ENCODE results near the gene TRABD2B. TPM values are rescaled to one million over a fixed set of nuclear protein-coding genes. Genes with fewer than 3 reads are reported as not detected.

The TRABD2B gene
- total RNA-seq, 1 experiment from 2014 or later, result 2.0 TPM

- no peak for DNase-seq
- H3K4me3 ChIP-seq (ENCODE audit: insufficient read depth, low read depth, low read length), result no peak overlapping the region
- no peaks in the 10 kb centered on the region for H3K36me3 ChIP-seq (replicated peaks; ENCODE audit: control insufficient read depth, insufficient read depth, low read length)
- peaks cover 2% of the 10 kb centered on the region; the same call in 1 of the 2 replicates for H3K27me3 ChIP-seq (ENCODE audit: control insufficient read depth, insufficient read depth, low read length)
Observed at GRCh38 chr1:47895279-47896125, 101.7 kb downstream of the TRABD2B start.

- Histone ChIP-seq H3K4me3 (ENCODE audit: insufficient read depth, low read depth, low read length) (no peak overlapping the region), H3K36me3 (replicated peaks; ENCODE audit: control insufficient read depth, insufficient read depth, low read length) (no peaks in the 10 kb centered on the region), H3K27me3 (ENCODE audit: control insufficient read depth, insufficient read depth, low read length) (peaks cover 2% of the 10 kb centered on the region; the same call in 1 of the 2 replicates)
- peak; percentile 57 for DNase-seq
Observed at GRCh38 chr1:47894410-47895278, 102.5 kb downstream of the TRABD2B start.

GRCh38 chr1:47893412-47893811 lies 103.8 kb downstream of the TRABD2B start:
- DNase-seq, result no peak

GRCh38 chr1:47890779-47891178 lies 106.4 kb downstream of the TRABD2B start:
- Histone ChIP-seq H3K27me3 (ENCODE audit: control insufficient read depth, insufficient read depth, low read length) (no peaks in the 10 kb centered on the region; the same call in 1 of the 2 replicates), H3K36me3 (replicated peaks; ENCODE audit: control insufficient read depth, insufficient read depth, low read length) (no peaks in the 10 kb centered on the region), H3K4me3 (ENCODE audit: insufficient read depth, low read depth, low read length) (no peak overlapping the region)
- DNase-seq, result no peak

More at GRCh38 chr1:47893412-47893811, 103.8 kb downstream of the TRABD2B start:
- no peaks in the 10 kb centered on the region for H3K36me3 ChIP-seq (replicated peaks; ENCODE audit: control insufficient read depth, insufficient read depth, low read length)
- peaks cover 2% of the 10 kb centered on the region; the same call in 1 of the 2 replicates for H3K27me3 ChIP-seq (ENCODE audit: control insufficient read depth, insufficient read depth, low read length)
- H3K4me3 ChIP-seq (ENCODE audit: insufficient read depth, low read depth, low read length), result no peak overlapping the region

- Histone ChIP-seq H3K27me3 (ENCODE audit: control insufficient read depth, insufficient read depth, low read length) (no peaks in the 10 kb centered on the region), H3K36me3 (replicated peaks; ENCODE audit: control insufficient read depth, insufficient read depth, low read length) (no peaks in the 10 kb centered on the region), H3K4me3 (ENCODE audit: insufficient read depth, low read depth, low read length) (no peak overlapping the region)
- no peak for DNase-seq
Observed at GRCh38 chr1:47888294-47888629, 108.9 kb downstream of the TRABD2B start.

- DNase-seq, result no peak
- Histone ChIP-seq H3K27me3 (ENCODE audit: control insufficient read depth, insufficient read depth, low read length) (no peaks in the 10 kb centered on the region), H3K36me3 (replicated peaks; ENCODE audit: control insufficient read depth, insufficient read depth, low read length) (no peaks in the 10 kb centered on the region), H3K4me3 (ENCODE audit: insufficient read depth, low read depth, low read length) (no peak overlapping the region)
Observed at GRCh38 chr1:47887475-47888293, 109.5 kb downstream of the TRABD2B start.

- H3K36me3 ChIP-seq (replicated peaks; ENCODE audit: control insufficient read depth, insufficient read depth, low read length), result no peaks in the 10 kb centered on the region
- no peak overlapping the region for H3K4me3 ChIP-seq (ENCODE audit: insufficient read depth, low read depth, low read length)
- DNase-seq, result no peak
- H3K27me3 ChIP-seq (ENCODE audit: control insufficient read depth, insufficient read depth, low read length), result no peaks in the 10 kb centered on the region
Observed at GRCh38 chr1:47887060-47887459, 110.1 kb downstream of the TRABD2B start.

- Histone ChIP-seq H3K4me3 (ENCODE audit: insufficient read depth, low read depth, low read length) (no peak overlapping the region), H3K36me3 (replicated peaks; ENCODE audit: control insufficient read depth, insufficient read depth, low read length) (no peaks in the 10 kb centered on the region), H3K27me3 (ENCODE audit: control insufficient read depth, insufficient read depth, low read length) (no peaks in the 10 kb centered on the region)
- DNase-seq, result no peak
Observed at GRCh38 chr1:47886141-47886540, 111.0 kb downstream of the TRABD2B start.

- no peak for DNase-seq
- H3K27me3 ChIP-seq (ENCODE audit: control insufficient read depth, insufficient read depth, low read length), result no peaks in the 10 kb centered on the region
- no peak overlapping the region for H3K4me3 ChIP-seq (ENCODE audit: insufficient read depth, low read depth, low read length)
- no peaks in the 10 kb centered on the region for H3K36me3 ChIP-seq (replicated peaks; ENCODE audit: control insufficient read depth, insufficient read depth, low read length)
Observed at GRCh38 chr1:47885062-47885830, 111.9 kb downstream of the TRABD2B start.

GRCh38 chr1:47883963-47884362 lies 113.2 kb downstream of the TRABD2B start:
- Histone ChIP-seq H3K4me3 (ENCODE audit: insufficient read depth, low read depth, low read length) (no peak overlapping the region), H3K36me3 (replicated peaks; ENCODE audit: control insufficient read depth, insufficient read depth, low read length) (no peaks in the 10 kb centered on the region), H3K27me3 (ENCODE audit: control insufficient read depth, insufficient read depth, low read length) (no peaks in the 10 kb centered on the region)
- no peak for DNase-seq

- no peak overlapping the region for H3K4me3 ChIP-seq (ENCODE audit: insufficient read depth, low read depth, low read length)
Observed at GRCh38 chr1:47881505-47882442, 115.4 kb downstream of the TRABD2B start.

GRCh38 chr1:47876587-47876963 lies 120.6 kb downstream of the TRABD2B start:
- H3K4me3 ChIP-seq (ENCODE audit: insufficient read depth, low read depth, low read length), result no peak overlapping the region
- no peaks in the 10 kb centered on the region for H3K27me3 ChIP-seq (ENCODE audit: control insufficient read depth, insufficient read depth, low read length)
- DNase-seq, result no peak
- H3K36me3 ChIP-seq (replicated peaks; ENCODE audit: control insufficient read depth, insufficient read depth, low read length), result no peaks in the 10 kb centered on the region

More at GRCh38 chr1:47881505-47882442, 115.4 kb downstream of the TRABD2B start:
- DNase-seq, result no peak
- H3K27me3 ChIP-seq (ENCODE audit: control insufficient read depth, insufficient read depth, low read length), result no peaks in the 10 kb centered on the region
- H3K36me3 ChIP-seq (replicated peaks; ENCODE audit: control insufficient read depth, insufficient read depth, low read length), result no peaks in the 10 kb centered on the region

Data from H7 (cell line).